NCI-H226 (cell line): Measurements from ENCODE around the gene NEMP2.
"Not testable (repeated sequence)": the region's sequence is repeated elsewhere in the genome, so short reads cannot be mapped to it uniquely, and the experiment has no call there.

Source experiments
- DNase-seq: peaks from one replicate; pipeline ENCODE4 v3.0.0-alpha.2; 2015

NEMP2 gene

DNA sequence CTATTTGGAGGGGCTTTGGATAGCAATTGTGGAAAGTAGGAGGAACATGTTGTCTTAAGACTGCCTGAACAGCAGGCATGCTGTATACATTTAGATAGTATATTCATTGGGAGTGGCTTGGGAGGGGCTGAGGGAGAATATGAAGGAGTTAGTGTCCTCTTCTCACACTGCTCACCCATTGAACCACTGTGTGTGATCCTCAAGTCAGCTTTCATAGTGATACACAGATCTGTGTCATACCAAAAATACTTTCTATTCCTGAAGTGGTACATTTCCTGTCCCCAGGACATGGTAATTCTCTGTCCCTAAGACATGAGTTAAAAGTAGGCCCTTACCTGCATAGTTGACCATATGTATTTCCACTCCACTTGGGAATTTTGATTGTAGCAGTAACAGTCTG, 9.6 kb downstream of the NEMP2 start:
- DNase-seq, result no peak

DNA sequence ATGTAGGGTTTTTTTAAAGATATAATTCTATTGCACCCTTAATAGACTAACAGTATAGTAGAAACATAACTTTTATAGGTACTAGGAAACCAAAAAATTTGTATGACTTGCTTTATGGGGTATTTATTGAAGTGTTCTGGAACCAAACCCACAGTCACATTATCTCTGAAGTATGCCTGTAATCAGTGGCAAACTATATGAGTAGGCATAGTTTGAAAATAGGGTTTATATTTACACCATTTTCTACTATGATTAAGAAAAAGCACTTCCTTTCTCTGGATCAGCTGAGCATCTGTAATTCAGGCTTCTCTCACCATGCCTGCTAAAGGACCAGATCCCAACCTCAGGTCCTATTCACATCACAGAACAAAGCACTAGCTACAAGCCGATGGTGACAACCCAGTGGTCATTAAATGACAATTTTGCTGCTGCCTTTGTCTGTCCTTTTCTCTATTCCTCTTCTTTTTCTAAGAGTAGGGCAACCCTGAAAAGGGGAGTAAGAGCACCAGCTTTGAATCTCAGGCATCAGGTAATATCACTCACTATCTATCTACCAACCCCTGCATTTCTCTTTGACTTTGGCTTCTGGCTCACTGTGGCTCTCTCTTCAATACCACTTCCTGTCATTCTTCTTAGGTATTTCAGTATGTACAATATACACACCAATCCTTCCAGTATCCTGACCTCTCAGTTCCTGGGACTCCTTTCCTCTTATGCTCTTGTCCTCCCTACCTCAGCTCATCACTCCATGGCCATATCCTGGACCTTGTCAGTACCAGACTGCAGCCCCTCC, 14.4 kb downstream of the NEMP2 start:
- no peak for DNase-seq

DNA sequence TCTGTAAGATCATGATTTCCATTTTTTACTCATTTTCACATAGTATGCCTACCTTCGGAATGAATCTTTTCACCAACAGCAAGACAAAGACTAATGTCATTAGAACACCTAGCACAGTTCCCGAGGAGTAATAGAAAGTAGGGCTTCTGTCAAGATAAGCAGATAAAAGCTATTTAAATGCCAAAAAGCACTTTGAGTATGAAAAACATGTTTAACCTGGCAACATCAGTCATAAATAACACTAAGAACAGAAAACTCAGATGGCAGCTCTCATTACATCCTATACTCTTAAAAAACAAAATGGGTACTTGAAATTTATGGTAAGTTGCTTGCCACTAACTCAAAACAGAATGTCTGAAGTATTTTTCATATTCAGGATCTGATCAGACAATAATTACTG, 17.1 kb downstream of the NEMP2 start:
- DNase-seq, result no peak

DNA sequence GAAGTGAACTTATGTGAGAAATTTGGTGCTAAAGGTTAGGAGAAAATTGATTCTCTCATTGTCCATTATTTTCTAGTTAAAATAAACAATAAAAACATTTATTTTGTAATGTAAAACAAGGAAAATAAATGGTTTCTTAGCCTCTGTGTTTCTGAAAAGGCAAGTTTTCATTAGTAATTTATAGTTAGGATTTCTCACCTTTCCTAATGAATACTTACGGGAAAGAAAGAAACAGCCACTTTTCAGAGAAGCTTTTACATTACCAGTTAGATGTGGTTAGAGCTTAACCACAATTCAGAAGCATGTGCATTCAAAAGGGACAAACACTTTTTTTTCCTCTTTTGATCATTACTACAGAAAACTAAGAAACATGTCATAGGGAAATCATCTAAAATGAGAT, 18.8 kb downstream of the NEMP2 start:
- no peak for DNase-seq

DNA sequence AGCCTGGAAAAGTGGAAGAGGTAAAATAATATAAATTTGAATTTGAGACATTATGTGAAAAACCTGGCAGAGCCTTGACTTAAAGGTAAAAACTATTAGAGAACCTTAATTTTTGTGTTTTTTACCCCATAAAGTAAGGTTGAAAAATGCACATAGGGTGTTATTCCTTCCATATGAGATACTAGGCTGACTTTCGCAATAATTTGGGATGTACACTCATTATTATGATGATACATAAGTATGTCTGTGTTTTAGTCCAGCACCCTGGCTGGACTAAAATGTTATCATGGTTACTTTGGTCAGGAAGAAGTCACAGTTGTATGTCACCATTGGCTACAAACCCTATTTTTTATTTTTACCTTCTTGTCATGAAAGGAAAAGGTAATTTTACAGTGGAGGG, 19.8 kb downstream of the NEMP2 start:
- no peak for DNase-seq

DNA sequence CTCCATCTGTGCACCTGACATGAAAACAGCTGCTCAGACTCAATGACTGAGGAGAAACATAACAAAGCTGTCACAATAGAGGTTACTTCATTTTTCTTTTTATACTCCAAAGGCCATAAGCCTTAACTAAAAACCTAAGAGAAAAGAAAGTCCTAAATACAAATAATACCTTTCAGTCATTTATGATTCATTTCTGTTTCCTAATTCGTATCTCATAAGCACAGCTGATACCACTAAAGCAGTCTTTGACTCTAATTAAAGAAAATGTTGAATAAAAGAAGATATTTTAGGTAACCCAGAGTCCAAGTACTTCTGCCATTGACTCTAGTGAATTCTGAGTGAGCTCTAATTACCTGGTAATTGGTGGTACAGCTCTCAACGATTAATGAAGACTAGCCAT, 20.6 kb downstream of the NEMP2 start:
- DNase-seq, result no peak

DNA sequence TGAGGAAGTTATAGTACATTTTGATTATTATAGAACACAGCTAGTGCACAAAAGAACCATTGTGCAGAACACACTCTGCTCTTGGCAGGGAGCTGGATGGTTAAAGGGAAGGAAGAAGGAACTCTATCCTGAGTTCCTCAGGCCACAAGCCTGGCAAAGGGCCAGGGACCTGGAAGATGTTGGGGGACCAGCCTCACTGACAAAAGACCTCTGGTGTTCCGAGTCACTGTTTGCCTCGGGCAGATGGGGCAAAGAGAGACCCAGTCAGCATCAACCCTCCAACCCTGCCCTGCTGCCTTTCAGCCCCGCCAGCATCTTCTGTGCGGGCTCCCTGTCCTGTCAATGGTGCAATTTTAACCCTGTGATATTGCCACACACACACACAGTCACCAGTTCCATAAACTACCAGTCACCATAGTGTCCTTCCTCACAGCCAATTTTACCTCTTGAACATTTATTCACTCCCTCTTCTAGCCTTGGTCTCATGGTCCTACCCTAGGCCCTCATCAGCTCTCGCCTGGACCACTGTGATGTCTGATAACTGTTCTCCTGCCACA, 21.9 kb downstream of the NEMP2 start:
- DNase-seq, result no peak

DNA sequence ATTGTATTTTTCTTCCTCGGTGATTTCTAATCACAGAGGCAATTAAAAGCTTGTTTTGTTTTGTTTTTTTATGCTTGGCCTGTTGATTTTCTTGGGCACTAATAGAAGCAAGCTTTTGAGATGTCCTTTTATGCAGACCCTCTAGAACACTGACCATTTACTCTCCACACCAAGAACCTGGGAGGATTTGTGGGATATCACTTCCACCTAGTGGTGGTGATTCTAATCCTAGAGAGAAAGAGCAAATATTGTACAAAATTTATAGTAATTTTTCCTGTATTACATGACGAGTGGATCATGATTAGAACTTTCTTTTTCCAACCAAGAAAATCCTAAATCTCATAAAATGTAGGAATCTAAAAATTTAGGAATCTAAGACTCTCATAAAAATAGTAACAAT, 23.4 kb downstream of the NEMP2 start:
- peak; percentile 22 for DNase-seq

DNA sequence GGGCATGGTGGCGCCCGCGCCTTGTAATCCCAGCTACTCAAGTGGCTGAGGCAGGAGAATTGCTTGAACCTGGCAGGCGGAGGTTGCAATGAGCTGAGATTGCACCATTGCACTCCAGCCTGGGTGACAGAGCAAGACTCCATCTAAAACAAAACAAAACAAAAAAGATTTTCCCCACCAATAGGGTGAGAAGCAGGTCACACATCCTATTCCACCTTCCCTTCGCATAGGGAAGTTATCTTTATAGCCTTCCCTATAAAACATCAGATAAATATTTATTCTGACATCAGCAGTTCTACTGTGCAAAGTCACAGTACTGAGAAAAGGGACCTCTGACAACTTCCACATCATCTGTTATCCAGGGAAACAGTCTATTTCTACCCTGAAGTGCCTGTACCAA, 24.6 kb downstream of the NEMP2 start:
- not testable (repeated sequence) for DNase-seq

DNA sequence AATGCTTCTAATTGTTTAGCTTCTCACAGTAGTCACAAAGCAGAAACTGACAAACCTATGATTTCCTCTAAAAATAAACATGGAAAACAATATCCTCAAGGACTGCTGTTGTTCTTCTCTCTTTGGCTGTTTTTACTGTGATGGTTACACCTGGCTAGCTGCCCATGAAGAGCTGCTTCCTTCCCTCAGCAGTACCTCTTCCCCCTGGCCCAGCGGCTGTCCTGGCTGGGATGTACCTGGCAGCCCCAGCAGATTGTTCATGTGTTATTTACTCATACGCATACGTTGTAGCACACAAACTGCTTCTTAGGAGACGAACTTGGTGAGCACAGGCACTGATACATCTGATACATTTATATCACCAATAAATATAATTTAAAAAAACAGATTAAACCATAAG, 27.4 kb downstream of the NEMP2 start:
- no peak for DNase-seq

DNA sequence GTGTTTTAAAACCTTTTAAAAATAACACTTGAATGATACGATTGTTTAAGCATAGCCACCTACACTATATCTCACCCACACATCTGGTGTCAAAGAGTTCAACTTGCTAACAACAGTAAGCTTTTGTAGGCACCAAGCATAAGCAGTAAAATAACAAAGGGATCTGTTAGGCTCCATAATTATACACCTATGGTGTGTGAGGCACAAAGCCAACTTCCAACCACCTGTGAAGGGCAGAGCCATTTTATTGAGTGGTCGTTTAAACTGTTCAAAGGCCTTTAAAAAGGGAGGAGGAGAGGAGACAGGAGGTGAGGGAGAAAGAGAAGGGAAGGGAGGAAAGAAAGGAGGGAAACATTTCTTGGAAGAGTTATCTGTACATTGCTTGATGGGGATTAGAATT, 27.9 kb downstream of the NEMP2 start:
- no peak for DNase-seq

DNA sequence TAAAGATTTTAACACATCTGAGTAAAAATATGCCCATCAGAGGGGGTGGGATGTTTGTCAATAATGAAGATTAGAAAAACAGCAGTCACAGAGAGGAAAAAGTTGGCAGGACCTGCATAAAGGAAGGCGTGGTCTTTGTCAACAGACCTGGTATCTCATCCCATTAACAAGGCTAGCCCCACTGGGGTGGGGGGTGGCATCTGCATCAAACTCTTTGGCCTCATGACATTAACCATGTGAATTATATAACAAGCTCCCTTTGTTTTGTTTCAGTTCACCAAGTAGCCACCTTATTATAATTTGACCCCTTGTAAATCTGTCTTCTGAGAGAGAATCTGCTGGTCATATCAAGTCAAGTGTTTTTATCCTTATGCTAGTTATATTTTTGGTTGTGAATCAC, 28.8 kb downstream of the NEMP2 start:
- no peak for DNase-seq

DNA sequence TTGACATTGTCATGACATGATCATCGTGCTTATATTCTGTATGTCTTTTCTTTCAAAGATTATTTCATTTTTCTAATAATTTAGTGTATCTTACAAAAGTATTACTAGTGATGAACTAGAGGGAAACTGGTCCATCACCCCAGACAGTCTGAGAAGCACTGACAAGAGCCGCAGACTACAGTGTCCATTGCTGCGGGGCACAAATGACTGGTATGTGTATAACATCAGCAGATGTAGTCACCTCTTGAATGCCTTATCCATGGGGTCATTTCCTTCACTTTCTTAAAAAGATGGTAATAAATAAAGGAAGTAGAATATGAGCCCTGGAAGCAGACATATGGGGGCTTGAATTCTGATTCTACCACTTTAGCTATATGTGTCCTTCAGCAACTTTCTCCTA, 29.6 kb downstream of the NEMP2 start:
- DNase-seq, result no peak

DNA sequence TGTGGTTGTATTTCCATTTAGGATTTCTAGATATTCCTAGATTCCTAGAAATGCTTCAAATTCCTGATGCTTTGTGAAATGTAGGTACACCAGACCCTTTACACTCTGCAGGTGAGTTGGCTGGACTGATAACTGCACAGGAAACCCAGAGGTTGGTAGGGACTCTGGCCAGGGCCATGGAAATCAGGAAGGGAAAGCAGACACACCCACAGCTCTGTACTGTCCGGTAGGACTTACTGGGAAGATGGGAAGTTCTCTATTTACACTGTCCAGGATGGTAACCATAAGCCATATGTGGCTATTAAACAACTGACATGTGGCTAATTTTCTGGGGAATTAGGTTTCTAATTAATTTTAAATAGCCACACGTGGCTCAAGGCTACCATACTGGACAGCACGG, 31.4 kb downstream of the NEMP2 start:
- no peak for DNase-seq

DNA sequence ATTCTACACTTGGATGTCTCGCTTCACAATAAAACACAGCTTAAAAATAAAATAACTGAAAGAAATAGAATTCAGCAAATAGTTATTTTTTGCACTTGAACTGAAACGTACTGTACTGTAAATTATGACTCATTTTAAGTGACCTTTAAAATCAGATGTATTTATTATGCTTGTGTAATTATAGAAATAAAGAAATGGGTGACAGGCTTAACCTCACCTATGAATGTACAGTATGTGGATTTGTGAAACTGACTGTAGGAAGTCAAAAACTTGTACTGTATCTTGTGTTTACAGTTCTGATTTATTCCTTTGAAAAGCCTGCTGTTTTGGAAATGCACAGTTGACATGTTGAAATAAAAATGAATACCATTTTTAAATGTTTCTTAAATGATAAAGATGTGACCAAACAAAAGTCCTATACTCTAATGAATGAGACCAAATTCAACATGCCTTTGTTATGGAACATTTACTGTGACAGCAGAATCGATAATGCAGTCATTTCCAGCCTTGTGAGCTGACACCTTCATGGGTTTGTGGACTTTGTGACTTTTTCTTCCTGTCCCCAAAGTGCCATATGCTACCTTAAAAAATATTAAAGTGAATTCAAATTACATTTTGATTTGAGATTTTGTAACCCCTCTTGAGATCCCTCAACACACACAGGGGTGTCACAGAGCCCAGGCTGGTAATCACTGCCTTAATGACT, 32.7 kb downstream of the NEMP2 start:
- no peak for DNase-seq

DNA sequence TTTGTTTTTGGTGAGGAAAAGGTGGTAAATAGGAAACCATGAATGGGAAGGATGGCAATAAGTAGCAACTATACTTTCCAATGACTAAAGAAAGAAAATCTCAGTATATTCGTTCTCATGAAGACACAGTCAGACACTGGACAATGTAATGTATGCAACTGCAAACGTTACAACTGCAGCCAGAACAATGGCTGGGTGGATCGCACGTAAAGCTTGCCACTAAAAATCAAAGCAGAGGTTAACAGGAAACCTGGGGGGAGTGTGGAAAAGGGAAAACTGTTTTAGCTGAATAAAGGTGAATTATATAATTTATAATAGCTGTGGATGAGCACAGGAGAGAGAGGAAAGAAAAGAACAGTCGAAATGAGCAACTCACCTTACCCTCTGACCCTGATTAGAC, 33.3 kb downstream of the NEMP2 start:
- DNase-seq, result no peak

DNA sequence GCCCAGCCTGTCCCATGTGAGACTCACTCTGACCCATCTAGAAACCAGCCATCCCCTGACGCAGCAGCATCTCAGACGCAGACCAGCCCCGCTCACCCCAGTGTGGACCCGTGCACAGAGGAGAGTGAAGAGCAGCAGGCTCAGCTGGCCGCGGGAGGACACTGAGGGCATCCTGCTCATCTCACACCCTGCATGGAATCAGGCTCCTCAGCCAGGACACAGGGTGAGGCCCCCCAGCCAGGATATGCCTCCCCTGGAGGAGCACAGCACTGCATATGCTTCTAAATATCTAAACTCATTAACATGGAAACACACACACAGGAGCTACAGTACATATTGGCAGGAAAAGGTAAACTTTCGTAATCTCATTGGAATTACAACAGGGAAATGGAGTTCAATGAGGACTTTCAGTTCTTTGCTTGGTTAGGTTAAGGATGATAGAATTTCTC, 34.4 kb downstream of the NEMP2 start:
- DNase-seq, result no peak

DNA sequence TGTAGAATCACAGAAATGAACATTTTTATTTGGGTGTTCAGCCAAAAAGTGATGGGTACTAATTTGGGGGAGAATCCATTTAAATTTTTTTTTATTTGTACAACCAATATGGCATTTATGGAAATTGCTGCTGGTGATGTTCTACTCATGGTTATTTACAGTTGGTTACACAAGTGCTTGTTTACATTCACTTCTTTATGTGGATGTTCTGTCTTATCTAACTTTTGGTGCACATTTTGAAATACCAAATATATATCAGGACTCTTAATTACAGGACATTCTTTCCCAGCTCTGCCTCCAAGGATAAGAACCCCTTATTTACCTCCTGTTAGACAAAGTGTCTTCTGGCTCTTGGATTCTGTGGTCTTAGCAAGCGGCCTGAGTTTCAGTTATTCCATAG, 35.2 kb downstream of the NEMP2 start:
- no peak for DNase-seq

DNA sequence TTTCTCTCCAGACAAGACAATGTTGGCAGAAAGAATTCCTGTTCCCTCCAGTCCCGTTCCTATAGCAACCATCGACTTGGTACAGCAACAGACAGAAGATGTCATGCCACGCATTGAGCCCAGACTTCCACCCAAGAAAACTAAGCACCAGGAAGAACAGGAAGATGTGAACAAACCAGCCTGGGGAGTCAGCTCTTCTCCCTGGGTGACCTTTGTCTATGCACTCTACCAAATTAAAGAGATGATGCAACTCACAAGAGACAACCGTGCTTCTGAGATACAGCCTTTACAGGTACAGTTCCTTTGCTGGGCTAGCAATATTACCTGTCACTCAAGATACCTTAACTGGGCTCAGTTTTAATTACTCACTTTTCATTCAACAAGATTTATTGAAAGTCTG, 37.1 kb downstream of the NEMP2 start:
- DNase-seq, result no peak

DNA sequence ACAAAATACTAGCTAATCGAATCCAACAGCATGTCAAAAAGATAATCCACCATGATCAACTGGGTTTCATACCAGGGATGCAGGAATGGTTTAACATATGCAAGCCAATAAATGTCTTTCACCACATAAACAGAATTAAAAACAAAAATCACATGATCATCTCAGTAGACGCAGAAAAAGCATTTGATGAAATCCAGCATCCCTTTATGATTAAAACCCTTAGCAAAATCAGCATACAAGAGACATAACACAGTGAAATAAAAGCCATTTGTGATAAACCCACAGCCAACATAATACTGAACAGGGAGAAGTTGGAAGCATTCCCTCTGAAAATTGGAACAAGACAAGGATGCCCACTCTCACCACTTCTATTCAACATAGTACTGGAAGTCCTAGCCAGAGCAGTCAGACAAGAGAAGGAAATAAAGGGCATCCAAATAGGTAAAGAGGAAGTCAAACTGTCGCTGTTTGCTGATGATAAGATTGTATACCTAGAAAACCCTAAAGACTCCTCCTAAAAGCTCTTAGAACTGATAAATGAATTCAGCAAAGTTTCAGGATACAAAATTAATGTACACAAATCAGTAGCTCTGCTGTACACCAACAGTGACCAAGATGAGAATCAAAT, 39.8 kb downstream of the NEMP2 start:
- not testable (repeated sequence) for DNase-seq

DNA sequence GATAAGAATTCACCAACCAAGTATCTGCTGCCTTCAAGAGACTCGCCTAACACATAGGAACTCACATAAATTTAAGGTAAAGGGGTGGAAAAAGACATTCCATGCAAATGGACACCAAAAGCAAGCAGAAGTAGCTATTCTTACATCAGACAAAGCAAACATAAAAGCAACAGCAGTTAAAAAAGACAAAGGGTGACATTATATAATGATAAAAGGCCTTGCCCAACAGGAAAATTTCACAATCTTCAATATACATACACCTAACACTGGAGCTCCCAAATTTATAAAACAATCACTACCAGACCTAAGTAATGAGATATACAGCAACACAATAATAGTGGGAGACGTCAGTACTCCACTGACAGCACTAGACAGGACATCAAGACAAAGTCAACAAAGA, 41.4 kb downstream of the NEMP2 start:
- no peak for DNase-seq

DNA sequence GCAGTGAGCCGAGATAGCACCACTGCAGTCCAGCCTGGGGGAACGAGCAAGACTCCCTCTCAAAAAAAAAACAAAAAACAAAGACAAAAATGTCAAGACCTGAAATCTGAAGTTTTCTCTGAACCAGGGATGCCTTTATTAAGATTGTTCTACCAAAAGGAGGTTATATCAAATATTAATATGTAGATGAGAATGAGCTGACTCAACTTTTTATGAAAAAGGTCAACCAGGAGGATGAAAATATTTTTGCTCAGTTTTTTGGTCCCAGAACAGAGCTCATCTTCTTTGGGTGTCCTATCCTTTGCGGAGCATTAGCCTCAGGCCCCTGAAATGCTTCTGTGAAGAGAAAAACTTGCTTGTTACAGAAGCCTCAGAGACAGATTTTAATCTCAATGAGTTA, 44.0 kb downstream of the NEMP2 start:
- no peak for DNase-seq

DNA sequence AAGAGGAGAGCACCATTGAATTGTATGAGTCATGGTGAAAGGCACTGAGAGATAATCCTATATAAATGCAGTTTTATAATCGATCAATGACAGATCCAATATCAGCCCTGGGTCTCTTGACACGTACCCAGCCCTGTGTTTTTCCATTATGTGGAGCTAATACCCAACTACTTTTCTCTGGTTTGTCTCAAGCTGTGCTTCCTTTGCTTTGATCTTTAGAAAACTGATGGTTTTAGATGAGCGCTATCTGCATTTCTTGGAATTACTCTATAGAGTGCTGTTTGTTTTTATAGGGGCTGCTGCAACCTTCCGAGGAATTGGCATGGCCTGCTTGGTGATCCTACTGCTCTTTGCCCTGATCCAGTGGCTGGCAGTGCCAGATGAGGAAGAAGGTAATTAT, 45.0 kb downstream of the NEMP2 start:
- no peak for DNase-seq
